B cell (primary cell): ENCODE data around the gene RACK1. TPM values are rescaled to one million over a fixed set of nuclear protein-coding genes. Genes with fewer than 3 reads are reported as not detected.

Experiments
- ATAC-seq: fragments of 200-7000 bp; cut with Tn5 transposase; one replicate; pipeline ENCODE4 v1.10.0; 2021; ENCODE audit warnings: low read depth, mild to moderate bottlenecking, moderate number of reproducible peaks, moderate library complexity
- CTCF ChIA-PET: fragments of 350-600 bp; sonication (Branson Sonifier 250); formaldehyde crosslinking; loops from one replicate; lab custom pipeline; 2021; ENCODE audit warnings: antibody characterized with exemption, inconsistent platforms; lab: Charles Lee
- POLR2A ChIA-PET: fragments of 350-600 bp; sonication (Branson Sonifier 250); formaldehyde crosslinking; loops from one replicate; lab custom pipeline; 2021; ENCODE audit warnings: antibody characterized with exemption; lab: Charles Lee
- DNase-seq: peaks from one replicate; pipeline ENCODE4 v3.0.0; 2013
- H2AFZ ChIP-seq: 2 replicates; pipeline ENCODE4 v1.6.1; 2012; ENCODE audit warnings: mild to moderate bottlenecking, low read depth, low read length; ENCODE audit not compliant: insufficient read depth, poor library complexity, severe bottlenecking
- H3K27ac ChIP-seq, 2 donors: 1 replicate in 1 of 2; 2 replicates in 1 of 2; pipeline ENCODE4 v1.5.1; 2012 to 2013; ENCODE audit warnings: low read length in 2 of 2, mild to moderate bottlenecking in 2 of 2, moderate library complexity in 1 of 2
- H3K27me3 ChIP-seq, 4 experiments: fragments of 200-600 bp in 1 of 4; sonication (generic) in 1 of 4; replicated peaks in 1 of 4; 1 replicate in 2 of 4; 2 replicates in 2 of 4; pipeline versions ENCODE4 v1.6.1 to v1.7.0; 2013 to 2016; ENCODE audit warnings: low read length in 3 of 4, mild to moderate bottlenecking in 2 of 4, mixed read lengths in 1 of 4, moderate library complexity in 1 of 4; ENCODE audit not compliant: insufficient read depth in 4 of 4, control insufficient read depth in 3 of 4; ENCODE audit errors: control extremely low read depth in 1 of 4
- H3K36me3 ChIP-seq, 2 experiments: replicated peaks in 1 of 2; 1 replicate in 1 of 2; 2 replicates in 1 of 2; pipeline versions ENCODE4 v1.6.1 to v1.7.1; 2013; ENCODE audit warnings: low read length in 1 of 2; ENCODE audit not compliant: insufficient read depth in 2 of 2, control insufficient read depth in 1 of 2; ENCODE audit errors: control extremely low read depth in 1 of 2, extremely low read depth in 1 of 2
- H3K4me1 ChIP-seq, 2 donors: fragments of 200-600 bp in 1 of 2; sonication (generic) in 1 of 2; 1 replicate in 1 of 2; 2 replicates in 1 of 2; pipeline versions ENCODE4 v1.5.1 to v1.6.1; 2013 to 2017; ENCODE audit warnings: low read length in 2 of 2; ENCODE audit not compliant: control insufficient read depth in 2 of 2, insufficient read depth in 2 of 2
- H3K4me2 ChIP-seq: replicated peaks from 2 replicates; pipeline ENCODE3; 2012; ENCODE audit warnings: mild to moderate bottlenecking, low read depth, low read length; ENCODE audit not compliant: poor library complexity, severe bottlenecking
- H3K4me3 ChIP-seq, 5 experiments: fragments of 200-600 bp in 1 of 5; sonication (generic) in 1 of 5; 1 replicate in 3 of 5; 2 replicates in 2 of 5; pipeline versions ENCODE4 v1.5.1 to v1.7.0; 2011 to 2016; ENCODE audit warnings: low read length in 4 of 5, mild to moderate bottlenecking in 4 of 5, low read depth in 2 of 5, control low read depth in 1 of 5, moderate library complexity in 1 of 5; ENCODE audit not compliant: insufficient read depth in 1 of 5; ENCODE audit errors: control extremely low read depth in 1 of 5, extremely low read depth in 1 of 5
- H3K79me2 ChIP-seq: fragments of 200-600 bp; sonication (generic); one replicate; pipeline ENCODE4 v1.6.0; 2016; ENCODE audit warnings: low read length; ENCODE audit not compliant: control insufficient read depth, insufficient read depth
- H3K9ac ChIP-seq: fragments of 200-600 bp; sonication (generic); 2 replicates; pipeline ENCODE4 v1.6.1; 2017; ENCODE audit warnings: mild to moderate bottlenecking, low read length, moderate library complexity
- H3K9me3 ChIP-seq, 3 donors: one replicate each; pipeline versions ENCODE4 v1.6.1 to v1.7.1; 2013; ENCODE audit warnings: low read length in 2 of 3; ENCODE audit not compliant: control insufficient read depth in 2 of 3, insufficient read depth in 1 of 3; ENCODE audit errors: control extremely low read depth in 1 of 3
- H4K20me1 ChIP-seq: 2 replicates; pipeline ENCODE4 v1.6.0; 2012; ENCODE audit warnings: mild to moderate bottlenecking, low read length; ENCODE audit not compliant: insufficient read depth, control insufficient read depth, poor library complexity, severe bottlenecking
- H3K27ac Mint-ChIP-seq: one replicate; pipeline ENCODE4 v1.8.0; 2021; ENCODE audit warnings: mixed read lengths
- H3K27me3 Mint-ChIP-seq: one replicate; pipeline ENCODE4 v1.8.0; 2021; ENCODE audit warnings: mixed read lengths
- H3K4me1 Mint-ChIP-seq: one replicate; pipeline ENCODE4 v1.8.0; 2021; ENCODE audit warnings: mixed read lengths
- H3K4me3 Mint-ChIP-seq: one replicate; pipeline ENCODE4 v1.8.0; 2021; ENCODE audit warnings: mixed read lengths
- H3K9me3 Mint-ChIP-seq: one replicate; pipeline ENCODE4 v1.8.0; 2022; ENCODE audit warnings: mixed read lengths; ENCODE audit not compliant: insufficient read depth
- EZH2 ChIP-seq: IDR thresholded peaks from 2 replicates; pipeline ENCODE4 v1.6.1; 2012; ENCODE audit warnings: borderline replicate concordance, low read depth, mild to moderate bottlenecking, moderate library complexity, low read length; ENCODE audit not compliant: insufficient read depth, poor library complexity, severe bottlenecking
- WGBS: methylation state at CpG from one replicate; pipeline ENCODE4 v1.1.5; 2013; ENCODE audit warnings: missing lambda C conversion rate; ENCODE audit not compliant: insufficient coverage; 5-methylcytosine and 5-hydroxymethylcytosine counted together
- intact Hi-C: fragments of 100-400 bp; cut with micrococcal nuclease; formaldehyde crosslinking; loops from one replicate; pipeline ENCODE4 v1.10.0; 2022
- polyA plus RNA-seq: library from polyadenylated mRNA; depleted of rRNA; stranded (reverse); fragments of >200 nt; gene quantifications from 2 replicates; pipeline ENCODE4 v1.2.3, GENCODE V29; 2012
- total RNA-seq, 2 donors: library from RNA; stranded (reverse); fragments of 120-200 nt in 1 of 2; gene quantifications; 1 replicate in 1 of 2; 2 replicates in 1 of 2; pipeline versions ENCODE4 v1.2.3 to v1.2.4, GENCODE V29; 2013 to 2022
- TF ChIP-seq, protein P1 (sequence below): fragments of 200-600 bp; IDR thresholded peaks from one replicate; pipeline ENCODE4 v1.8.0; 2022; ENCODE audit warnings: antibody characterized with exemption, mild to moderate bottlenecking

RACK1 gene
- total and polyA plus RNA-seq, 2 donors (not counting 1 experiment from before 2014, with no cell fraction given) = 2,047 to 4,130 TPM

DNA sequence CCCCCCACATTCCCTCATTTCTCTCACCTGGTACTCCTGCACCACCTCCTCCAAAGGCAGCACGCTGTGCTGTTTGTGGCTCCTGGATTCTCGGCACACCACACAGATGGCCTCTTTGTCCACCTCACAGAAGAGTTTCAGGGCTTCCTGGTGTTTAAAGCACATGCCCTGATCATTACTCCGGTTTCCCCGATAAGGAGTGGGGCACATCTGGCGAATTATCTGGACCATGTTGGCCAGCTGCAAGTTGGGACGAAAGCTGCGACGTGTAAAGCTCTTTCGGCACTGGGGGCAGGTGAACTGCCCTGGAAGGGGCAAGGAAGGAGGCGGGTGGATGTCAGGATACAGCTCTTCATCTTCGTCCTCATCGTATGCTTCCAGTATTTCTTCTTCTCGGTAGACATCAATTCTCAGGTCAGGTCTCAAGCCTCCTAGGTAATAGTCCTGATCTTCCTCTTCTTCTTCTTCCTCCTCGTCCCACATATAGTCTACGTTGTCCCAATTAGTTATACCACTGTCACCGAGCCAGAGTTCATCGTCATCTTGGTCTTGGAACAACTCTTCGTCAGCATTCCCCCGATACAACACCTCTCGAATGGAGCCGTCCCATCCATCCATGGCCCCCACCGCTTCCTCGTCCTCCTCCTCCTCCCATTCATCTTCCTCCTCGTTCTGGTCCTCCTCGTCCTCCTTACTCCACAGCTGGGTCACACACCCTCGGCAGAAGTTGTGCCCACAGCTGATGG lies 16.4 kb upstream of the RACK1 start:
- Mint-ChIP-seq H3K4me1 (peaks cover 56% of the 10 kb centered on the region), H3K9me3 (no peaks in the 10 kb centered on the region), H3K4me3 (peak overlapping the region; percentile 95), H3K27me3 (no peaks in the 10 kb centered on the region), H3K27ac (peak overlapping the region; percentile 97)
- Histone ChIP-seq H3K36me3 (peaks cover 5 to 15% of the 10 kb centered on the region in 2 experiments), H2AFZ (peak overlapping the region; percentile 98), H4K20me1 (peaks cover 13% of the 10 kb centered on the region), H3K27ac (peak overlapping the region; percentile 98), H3K27me3 (no peaks in the 10 kb centered on the region), H3K4me2 (peak overlapping the region; percentile 96), H3K4me3 (peak overlapping the region; percentile 67 to 99 (median 98)), H3K4me1 (peaks cover 22 to 38% of the 10 kb centered on the region in 2 donors), H3K9me3 (peaks cover 0 to 9% (median 0%) of the 10 kb centered on the region in 3 donors), H3K79me2 (peaks cover 81% of the 10 kb centered on the region), H3K9ac (peak overlapping the region; percentile 100)
- ChIA-PET POLR2A (interaction anchor here (1.3 to 3.1 kb wide), 8 partner anchors 11 to 428 kb away, joined by 3 to 63 read pairs (median 18); partner anchors contain the start of genes RACK1 and TRIM41), CTCF (interaction anchor here (1.0 to 4.0 kb wide), 10 partner anchors 9 to 100 kb away, joined by 3 to 28 read pairs (median 8); partner anchors contain the start of genes RACK1 and TRIM41)
- TF ChIP-seq, protein P1, sequence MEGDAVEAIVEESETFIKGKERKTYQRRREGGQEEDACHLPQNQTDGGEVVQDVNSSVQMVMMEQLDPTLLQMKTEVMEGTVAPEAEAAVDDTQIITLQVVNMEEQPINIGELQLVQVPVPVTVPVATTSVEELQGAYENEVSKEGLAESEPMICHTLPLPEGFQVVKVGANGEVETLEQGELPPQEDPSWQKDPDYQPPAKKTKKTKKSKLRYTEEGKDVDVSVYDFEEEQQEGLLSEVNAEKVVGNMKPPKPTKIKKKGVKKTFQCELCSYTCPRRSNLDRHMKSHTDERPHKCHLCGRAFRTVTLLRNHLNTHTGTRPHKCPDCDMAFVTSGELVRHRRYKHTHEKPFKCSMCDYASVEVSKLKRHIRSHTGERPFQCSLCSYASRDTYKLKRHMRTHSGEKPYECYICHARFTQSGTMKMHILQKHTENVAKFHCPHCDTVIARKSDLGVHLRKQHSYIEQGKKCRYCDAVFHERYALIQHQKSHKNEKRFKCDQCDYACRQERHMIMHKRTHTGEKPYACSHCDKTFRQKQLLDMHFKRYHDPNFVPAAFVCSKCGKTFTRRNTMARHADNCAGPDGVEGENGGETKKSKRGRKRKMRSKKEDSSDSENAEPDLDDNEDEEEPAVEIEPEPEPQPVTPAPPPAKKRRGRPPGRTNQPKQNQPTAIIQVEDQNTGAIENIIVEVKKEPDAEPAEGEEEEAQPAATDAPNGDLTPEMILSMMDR = no peak
- TF ChIP-seq EZH2 = no peak
- ATAC-seq (no peak), DNase-seq (no peak)
- intact Hi-C loops = loop anchor here (5.0 kb wide), 2 partner anchors 98 to 458 kb away; partner anchors contain the start of gene MGAT1
- WGBS = 5% methylated on average over 23 of the region's 26 CpGs
